B cell (primary cell): Measurements from ENCODE around the gene LANCL2. TPM values are rescaled to one million over a fixed set of nuclear protein-coding genes. Genes with fewer than 3 reads are reported as not detected.
"Not testable (repeated sequence)": the region's sequence is repeated elsewhere in the genome, so short reads cannot be mapped to it uniquely, and the experiment has no call there.

Experiments used
- ATAC-seq: fragments of 200-7000 bp; cut with Tn5 transposase; one replicate; pipeline ENCODE4 v1.10.0; 2021; ENCODE audit warnings: low read depth, mild to moderate bottlenecking, moderate number of reproducible peaks, moderate library complexity
- CTCF ChIA-PET: fragments of 350-600 bp; sonication (Branson Sonifier 250); formaldehyde crosslinking; loops from one replicate; lab custom pipeline; 2021; ENCODE audit warnings: antibody characterized with exemption, inconsistent platforms; lab: Charles Lee
- POLR2A ChIA-PET: fragments of 350-600 bp; sonication (Branson Sonifier 250); formaldehyde crosslinking; loops from one replicate; lab custom pipeline; 2021; ENCODE audit warnings: antibody characterized with exemption; lab: Charles Lee
- DNase-seq: peaks from one replicate; pipeline ENCODE4 v3.0.0; 2013
- H2AFZ ChIP-seq: 2 replicates; pipeline ENCODE4 v1.6.1; 2012; ENCODE audit warnings: mild to moderate bottlenecking, low read depth, low read length; ENCODE audit not compliant: insufficient read depth, poor library complexity, severe bottlenecking
- H3K27ac ChIP-seq, 2 donors: 1 replicate in 1 of 2; 2 replicates in 1 of 2; pipeline ENCODE4 v1.5.1; 2012 to 2013; ENCODE audit warnings: low read length in 2 of 2, mild to moderate bottlenecking in 2 of 2, moderate library complexity in 1 of 2
- H3K27me3 ChIP-seq, 4 experiments: fragments of 200-600 bp in 1 of 4; sonication (generic) in 1 of 4; replicated peaks in 1 of 4; 1 replicate in 2 of 4; 2 replicates in 2 of 4; pipeline versions ENCODE4 v1.6.1 to v1.7.0; 2013 to 2016; ENCODE audit warnings: low read length in 3 of 4, mild to moderate bottlenecking in 2 of 4, mixed read lengths in 1 of 4, moderate library complexity in 1 of 4; ENCODE audit not compliant: insufficient read depth in 4 of 4, control insufficient read depth in 3 of 4; ENCODE audit errors: control extremely low read depth in 1 of 4
- H3K36me3 ChIP-seq, 2 experiments: replicated peaks in 1 of 2; 1 replicate in 1 of 2; 2 replicates in 1 of 2; pipeline versions ENCODE4 v1.6.1 to v1.7.1; 2013; ENCODE audit warnings: low read length in 1 of 2; ENCODE audit not compliant: insufficient read depth in 2 of 2, control insufficient read depth in 1 of 2; ENCODE audit errors: control extremely low read depth in 1 of 2, extremely low read depth in 1 of 2
- H3K4me1 ChIP-seq, 2 donors: fragments of 200-600 bp in 1 of 2; sonication (generic) in 1 of 2; 1 replicate in 1 of 2; 2 replicates in 1 of 2; pipeline versions ENCODE4 v1.5.1 to v1.6.1; 2013 to 2017; ENCODE audit warnings: low read length in 2 of 2; ENCODE audit not compliant: control insufficient read depth in 2 of 2, insufficient read depth in 2 of 2
- H3K4me2 ChIP-seq: replicated peaks from 2 replicates; pipeline ENCODE3; 2012; ENCODE audit warnings: mild to moderate bottlenecking, low read depth, low read length; ENCODE audit not compliant: poor library complexity, severe bottlenecking
- H3K4me3 ChIP-seq, 5 experiments: fragments of 200-600 bp in 1 of 5; sonication (generic) in 1 of 5; 1 replicate in 3 of 5; 2 replicates in 2 of 5; pipeline versions ENCODE4 v1.5.1 to v1.7.0; 2011 to 2016; ENCODE audit warnings: low read length in 4 of 5, mild to moderate bottlenecking in 4 of 5, low read depth in 2 of 5, control low read depth in 1 of 5, moderate library complexity in 1 of 5; ENCODE audit not compliant: insufficient read depth in 1 of 5; ENCODE audit errors: control extremely low read depth in 1 of 5, extremely low read depth in 1 of 5
- H3K79me2 ChIP-seq: fragments of 200-600 bp; sonication (generic); one replicate; pipeline ENCODE4 v1.6.0; 2016; ENCODE audit warnings: low read length; ENCODE audit not compliant: control insufficient read depth, insufficient read depth
- H3K9ac ChIP-seq: fragments of 200-600 bp; sonication (generic); 2 replicates; pipeline ENCODE4 v1.6.1; 2017; ENCODE audit warnings: mild to moderate bottlenecking, low read length, moderate library complexity
- H3K9me3 ChIP-seq, 3 donors: one replicate each; pipeline versions ENCODE4 v1.6.1 to v1.7.1; 2013; ENCODE audit warnings: low read length in 2 of 3; ENCODE audit not compliant: control insufficient read depth in 2 of 3, insufficient read depth in 1 of 3; ENCODE audit errors: control extremely low read depth in 1 of 3
- H4K20me1 ChIP-seq: 2 replicates; pipeline ENCODE4 v1.6.0; 2012; ENCODE audit warnings: mild to moderate bottlenecking, low read length; ENCODE audit not compliant: insufficient read depth, control insufficient read depth, poor library complexity, severe bottlenecking
- H3K27ac Mint-ChIP-seq: one replicate; pipeline ENCODE4 v1.8.0; 2021; ENCODE audit warnings: mixed read lengths
- H3K27me3 Mint-ChIP-seq: one replicate; pipeline ENCODE4 v1.8.0; 2021; ENCODE audit warnings: mixed read lengths
- H3K4me1 Mint-ChIP-seq: one replicate; pipeline ENCODE4 v1.8.0; 2021; ENCODE audit warnings: mixed read lengths
- H3K4me3 Mint-ChIP-seq: one replicate; pipeline ENCODE4 v1.8.0; 2021; ENCODE audit warnings: mixed read lengths
- H3K9me3 Mint-ChIP-seq: one replicate; pipeline ENCODE4 v1.8.0; 2022; ENCODE audit warnings: mixed read lengths; ENCODE audit not compliant: insufficient read depth
- CTCF ChIP-seq: fragments of 200-600 bp; IDR thresholded peaks from one replicate; pipeline ENCODE4 v1.8.0; 2022; ENCODE audit warnings: antibody characterized with exemption, mild to moderate bottlenecking
- EZH2 ChIP-seq: IDR thresholded peaks from 2 replicates; pipeline ENCODE4 v1.6.1; 2012; ENCODE audit warnings: borderline replicate concordance, low read depth, mild to moderate bottlenecking, moderate library complexity, low read length; ENCODE audit not compliant: insufficient read depth, poor library complexity, severe bottlenecking
- WGBS: methylation state at CpG from one replicate; pipeline ENCODE4 v1.1.5; 2013; ENCODE audit warnings: missing lambda C conversion rate; ENCODE audit not compliant: insufficient coverage; 5-methylcytosine and 5-hydroxymethylcytosine counted together
- intact Hi-C: fragments of 100-400 bp; cut with micrococcal nuclease; formaldehyde crosslinking; loops from one replicate; pipeline ENCODE4 v1.10.0; 2022
- polyA plus RNA-seq: library from polyadenylated mRNA; depleted of rRNA; stranded (reverse); fragments of >200 nt; gene quantifications from 2 replicates; pipeline ENCODE4 v1.2.3, GENCODE V29; 2012
- total RNA-seq, 2 donors: library from RNA; stranded (reverse); fragments of 120-200 nt in 1 of 2; gene quantifications; 1 replicate in 1 of 2; 2 replicates in 1 of 2; pipeline versions ENCODE4 v1.2.3 to v1.2.4, GENCODE V29; 2013 to 2022

Gene LANCL2
- total and polyA plus RNA-seq, 2 donors (not counting 1 experiment from before 2014, with no cell fraction given): 3.5 to 8.1 TPM

- ChIA-PET CTCF (interaction anchor here (1.8 kb wide), 1 partner anchor 171 kb away, joined by 6 read pairs; no protein-coding TSS in a partner anchor), POLR2A (no interaction called here)
- H3K9me3 Mint-ChIP-seq: no peaks in the 10 kb centered on the region
- Histone ChIP-seq H3K9ac (no peak overlapping the region), H3K27ac (no peak overlapping the region), H4K20me1 (peaks cover 18% of the 10 kb centered on the region), H3K79me2 (no peaks in the 10 kb centered on the region), H2AFZ (no peak overlapping the region), H3K4me3 (no peak overlapping the region), H3K27me3 (no peaks in the 10 kb centered on the region), H3K9me3 (no peaks in the 10 kb centered on the region), H3K4me2 (no peak overlapping the region), H3K4me1 (peaks cover 4 to 28% of the 10 kb centered on the region in 2 donors), H3K36me3 (peaks cover 0 to 70% of the 10 kb centered on the region in 2 experiments)
- WGBS: 57% methylated on average over 2 of the region's 2 CpGs
- H3K27me3 Mint-ChIP-seq: no peaks in the 10 kb centered on the region
- TF ChIP-seq EZH2: no peak
- no peak for TF ChIP-seq CTCF
- no peak for ATAC-seq
- H3K4me3 Mint-ChIP-seq: peak overlapping the region; percentile 20
- DNase-seq: no peak
- peaks cover 29% of the 10 kb centered on the region for H3K4me1 Mint-ChIP-seq
- peak overlapping the region; percentile 70 for H3K27ac Mint-ChIP-seq
- intact Hi-C loops: no loop called here
These were observed 105.1 kb downstream of the LANCL2 start for GRCh38 chr7:55470261-55470660.

GRCh38 chr7:55471594-55471993 lies 106.5 kb downstream of the LANCL2 start:
- POLR2A ChIA-PET, H3K79me2 ChIP-seq, H3K27ac ChIP-seq, H3K4me2 ChIP-seq, H3K4me3 Mint-ChIP-seq, H3K9me3 ChIP-seq, CTCF ChIA-PET, ATAC-seq, H3K27me3 ChIP-seq, H3K27me3 Mint-ChIP-seq, intact Hi-C loops, H3K9ac ChIP-seq, H3K9me3 Mint-ChIP-seq, H3K4me3 ChIP-seq, H2AFZ ChIP-seq, DNase-seq: not testable (repeated sequence)
- peaks cover 38% of the 10 kb centered on the region for H3K4me1 Mint-ChIP-seq
- Histone ChIP-seq H3K36me3 (peaks cover 0 to 62% of the 10 kb centered on the region in 2 experiments), H4K20me1 (peaks cover 27% of the 10 kb centered on the region), H3K4me1 (peaks cover 4 to 41% of the 10 kb centered on the region in 2 donors)
- H3K27ac Mint-ChIP-seq: peak overlapping the region; percentile 53
- WGBS: no CpG with 5 or more reads among the region's 9 CpGs

GRCh38 chr7:55472406-55472805 lies 107.3 kb downstream of the LANCL2 start:
- WGBS: no CpG with 5 or more reads among the region's 14 CpGs
- H3K27ac Mint-ChIP-seq, H3K79me2 ChIP-seq, CTCF ChIA-PET, H3K4me3 ChIP-seq, DNase-seq, H3K9me3 ChIP-seq, H3K4me3 Mint-ChIP-seq, H3K27me3 ChIP-seq, H3K27me3 Mint-ChIP-seq, intact Hi-C loops, H2AFZ ChIP-seq, H3K9ac ChIP-seq, POLR2A ChIA-PET, H3K9me3 Mint-ChIP-seq, H3K27ac ChIP-seq, H3K4me2 ChIP-seq, ATAC-seq: not testable (repeated sequence)
- peaks cover 46% of the 10 kb centered on the region for H3K4me1 Mint-ChIP-seq
- Histone ChIP-seq H3K36me3 (peaks cover 0 to 62% of the 10 kb centered on the region in 2 experiments), H3K4me1 (peaks cover 4 to 45% of the 10 kb centered on the region in 2 donors), H4K20me1 (peaks cover 35% of the 10 kb centered on the region)
